Activated T-cell treated with anti-CD3 and anti-CD28 coated beads for 4 hours (primary cell): ENCODE measurements around the gene METTL9.
"Not testable (repeated sequence)": the region's sequence is repeated elsewhere in the genome, so short reads cannot be mapped to it uniquely, and the experiment has no call there.

Experiments used
- DNase-seq: peaks from one replicate; pipeline ENCODE4 v3.0.0-alpha.2; 2020

Gene METTL9

DNA sequence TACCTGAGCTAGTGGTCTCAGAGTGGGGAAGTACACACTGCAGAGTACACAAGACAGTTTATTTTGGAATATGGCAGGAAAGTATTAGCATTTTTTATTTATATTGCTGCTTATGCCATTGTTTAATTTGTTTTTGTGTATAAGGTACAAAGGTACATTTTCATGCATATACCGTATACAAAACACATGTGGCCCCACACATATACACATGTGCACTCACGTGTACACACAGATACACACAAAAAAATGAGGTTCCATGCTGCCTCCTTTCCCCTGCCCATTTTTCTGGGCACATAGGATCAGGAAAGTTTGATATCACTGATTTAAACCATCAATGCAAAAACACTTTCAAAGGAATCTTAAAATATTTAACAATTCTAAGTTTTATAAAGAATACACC lies 40.1 kb downstream of the METTL9 start:
- DNase-seq = no peak

DNA sequence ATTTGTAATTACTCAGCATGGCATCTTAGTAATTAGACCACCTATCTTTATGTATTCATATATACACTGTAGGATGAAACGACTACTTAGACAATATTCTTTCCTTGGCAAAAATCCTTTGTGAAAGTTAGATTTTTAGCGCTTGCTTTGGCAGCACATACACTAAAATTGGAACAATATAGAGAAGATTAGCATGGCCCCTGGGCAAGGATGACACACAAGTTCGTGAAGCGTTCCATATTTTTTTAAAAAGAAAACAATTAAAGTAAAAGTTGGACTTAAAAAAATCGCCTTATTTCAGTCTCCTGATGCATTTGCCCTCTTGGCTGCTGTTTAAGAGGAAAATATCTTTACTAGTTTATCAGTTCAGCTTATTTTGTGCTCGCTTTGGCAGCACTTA lies 42.5 kb downstream of the METTL9 start:
- DNase-seq = no peak

DNA sequence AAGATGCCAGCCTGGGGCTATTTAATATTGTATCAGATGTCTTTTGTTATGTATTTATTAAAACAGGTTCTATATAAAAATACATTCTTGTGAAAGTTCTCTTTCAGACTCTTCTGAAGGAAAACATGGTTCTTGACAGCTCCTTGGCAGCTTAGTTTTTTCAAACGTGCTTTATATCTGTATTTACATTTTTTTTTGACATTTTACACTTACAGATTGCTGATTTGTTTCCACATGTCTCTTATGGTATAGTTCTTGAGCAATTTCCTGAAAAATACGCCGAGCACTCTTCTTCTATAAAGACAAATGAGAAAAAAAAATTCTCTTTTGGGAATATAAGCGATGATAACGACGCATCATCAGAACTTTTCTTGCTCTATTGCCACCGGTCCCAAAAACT lies 43.5 kb downstream of the METTL9 start:
- DNase-seq = no peak

DNA sequence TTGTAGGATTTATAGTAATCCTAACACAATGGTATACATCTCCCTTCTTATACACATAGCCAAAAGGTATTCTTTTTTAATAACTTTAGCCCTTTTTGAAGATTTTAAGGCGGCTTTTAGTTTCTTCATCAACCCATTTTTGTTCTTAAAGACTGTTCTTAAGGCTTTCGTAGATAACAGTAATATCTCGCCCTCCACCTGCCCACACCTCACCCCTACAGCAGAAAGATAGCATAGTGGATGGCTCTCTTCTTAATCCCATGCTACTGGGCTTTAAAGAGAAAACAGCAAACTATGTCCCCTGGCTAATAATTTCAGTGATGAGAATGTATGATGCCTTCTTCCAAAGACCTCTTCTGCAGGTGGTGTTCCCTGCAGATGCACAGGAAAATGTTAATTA lies 44.4 kb downstream of the METTL9 start:
- no peak for DNase-seq

DNA sequence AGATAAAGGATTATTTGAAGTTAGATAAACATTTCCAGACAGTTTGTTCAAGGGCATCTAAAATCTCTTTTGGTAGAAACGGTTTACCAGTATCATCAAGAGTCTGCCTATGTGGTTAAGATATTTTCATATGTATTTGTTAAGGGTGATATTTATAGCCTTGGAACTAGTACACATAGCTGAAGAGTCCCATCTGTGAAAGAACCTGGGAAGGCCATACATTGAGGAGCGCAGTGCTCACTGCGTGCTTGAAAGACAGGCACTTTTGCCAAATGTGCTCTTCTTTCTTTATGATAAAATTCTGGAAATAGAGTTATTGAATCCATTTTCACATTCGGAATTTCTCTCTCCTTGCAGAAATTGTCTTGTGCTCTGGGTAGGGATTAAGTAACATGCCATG lies 45.3 kb downstream of the METTL9 start:
- DNase-seq = no peak

DNA sequence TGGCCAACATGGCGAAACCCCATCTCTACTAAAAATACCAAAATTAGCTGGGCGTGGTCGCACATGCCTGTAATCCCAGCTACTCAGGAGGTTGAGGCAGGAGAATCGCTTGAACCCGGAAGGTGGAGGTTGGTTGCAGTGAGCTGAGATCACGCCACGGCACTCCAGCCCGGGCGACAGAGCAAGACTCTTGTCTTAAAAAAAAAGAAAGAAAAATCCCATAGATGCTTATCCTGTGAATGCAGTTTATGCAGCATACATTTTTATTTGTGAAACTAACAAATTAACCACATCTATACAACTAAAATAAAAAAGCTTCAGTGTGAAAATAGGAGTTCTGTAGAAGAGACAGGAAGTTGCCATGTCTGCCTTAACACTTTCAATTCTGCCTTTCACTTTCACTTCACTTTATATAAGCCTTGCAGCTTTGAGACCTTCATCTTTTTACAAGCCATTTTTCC lies 45.9 kb downstream of the METTL9 start:
- DNase-seq = peak; percentile 14

DNA sequence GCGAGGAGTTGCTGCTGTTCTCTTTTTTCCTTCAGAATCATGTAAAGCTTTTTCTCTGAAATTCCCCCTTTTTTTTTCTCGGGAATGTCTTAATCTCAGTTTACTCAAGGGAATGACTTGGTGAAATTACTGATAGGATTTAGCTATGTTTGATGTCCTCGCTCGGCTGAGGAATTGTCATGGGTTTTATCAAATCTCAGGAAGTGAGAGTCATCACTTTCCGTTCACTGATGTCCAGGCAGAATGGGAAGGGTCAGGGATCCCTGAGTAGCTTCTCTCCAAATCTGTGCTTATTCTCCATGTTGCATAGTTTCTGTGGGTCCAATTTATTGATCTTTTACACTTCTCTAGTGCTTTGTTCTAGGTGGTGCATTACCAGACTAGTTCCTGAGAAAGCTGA lies 46.7 kb downstream of the METTL9 start:
- DNase-seq = no peak

- peak; percentile 51 for DNase-seq
Observed at GRCh38 chr16:21646721-21647561, 47.6 kb downstream of the METTL9 start.

DNA sequence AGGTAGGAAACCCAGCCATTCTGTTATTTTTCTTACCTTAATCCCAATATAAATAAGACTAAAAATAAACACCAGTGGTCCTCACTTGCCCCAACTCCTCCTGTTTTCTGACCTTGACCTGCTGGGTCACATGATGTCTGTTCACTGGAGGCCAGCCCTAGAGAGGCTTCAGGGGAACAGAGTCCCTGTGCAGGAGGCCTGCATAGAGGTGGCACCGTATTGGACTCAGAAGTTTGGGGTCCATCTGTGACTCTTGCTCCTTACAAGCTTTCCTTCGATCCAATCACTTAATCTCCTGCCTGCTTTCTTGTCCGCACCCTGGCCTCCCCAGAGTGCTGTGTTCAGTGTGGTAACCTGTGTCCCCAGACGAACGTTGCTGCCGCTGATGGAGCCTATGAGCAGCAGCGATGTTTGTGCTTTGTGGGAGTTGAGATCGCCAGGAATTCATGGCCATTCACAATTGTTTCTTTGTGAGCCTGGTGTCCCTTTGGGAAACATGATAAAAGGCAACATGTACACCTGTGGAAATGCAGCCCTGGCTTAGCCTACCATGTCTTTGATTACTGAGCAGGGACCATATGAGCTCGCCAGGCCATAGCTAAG lies 48.3 kb downstream of the METTL9 start:
- no peak for DNase-seq

GRCh38 chr16:21649826-21650406 lies 50.5 kb downstream of the METTL9 start:
- DNase-seq = not testable (repeated sequence)

GRCh38 chr16:21650521-21650920 lies 51.1 kb downstream of the METTL9 start:
- DNase-seq = no peak

DNA sequence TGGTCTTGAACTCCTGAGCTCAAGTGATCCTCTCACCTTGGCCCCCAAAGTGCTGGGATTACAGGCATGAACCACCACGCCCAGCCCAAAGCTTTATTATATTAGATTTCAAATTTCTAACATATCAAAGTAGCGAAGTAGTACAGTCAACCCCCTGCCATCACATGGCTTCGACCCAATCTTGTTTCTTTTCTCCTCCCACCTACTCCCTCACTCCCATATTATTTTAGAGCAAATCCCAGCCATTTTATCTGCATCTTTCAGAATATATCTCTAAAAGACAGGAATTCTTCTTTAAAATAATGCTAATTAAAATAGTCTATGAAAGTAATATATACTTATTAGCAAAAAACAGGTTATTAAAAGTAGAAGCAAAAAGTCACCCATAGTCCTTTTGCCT lies 52.1 kb downstream of the METTL9 start:
- no peak for DNase-seq

DNA sequence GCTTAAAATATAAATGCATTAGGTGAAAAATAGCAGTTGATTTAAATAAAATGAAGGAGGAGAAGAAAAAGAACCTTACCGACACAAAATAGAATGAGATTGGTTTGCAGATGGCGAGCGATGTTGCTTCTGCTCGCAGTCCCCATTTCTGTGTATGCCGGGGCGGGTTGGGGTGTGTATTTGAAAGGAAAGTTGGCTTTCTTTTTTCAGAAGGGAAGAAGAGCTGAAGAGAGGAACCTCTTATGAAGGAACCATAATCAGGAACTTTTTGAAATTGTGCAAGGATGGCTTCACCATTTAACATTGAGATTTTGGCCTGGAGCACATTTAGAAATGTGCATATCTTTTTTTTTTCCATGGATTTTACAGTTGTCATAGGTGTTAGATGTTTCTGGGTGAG lies 53.1 kb downstream of the METTL9 start, which contains the start of gene IGSF6:
Gene IGSF6 (minus strand): TSS at position 156 of the 400 bp plus-strand sequence. CDS start 10 bp downstream, at position 146.
- no peak for DNase-seq

- no peak for DNase-seq
Observed at GRCh38 chr16:21653571-21653970, 54.2 kb downstream of the METTL9 start.

- no peak for DNase-seq
Observed at GRCh38 chr16:21654466-21654865, 55.1 kb downstream of the METTL9 start.

DNA sequence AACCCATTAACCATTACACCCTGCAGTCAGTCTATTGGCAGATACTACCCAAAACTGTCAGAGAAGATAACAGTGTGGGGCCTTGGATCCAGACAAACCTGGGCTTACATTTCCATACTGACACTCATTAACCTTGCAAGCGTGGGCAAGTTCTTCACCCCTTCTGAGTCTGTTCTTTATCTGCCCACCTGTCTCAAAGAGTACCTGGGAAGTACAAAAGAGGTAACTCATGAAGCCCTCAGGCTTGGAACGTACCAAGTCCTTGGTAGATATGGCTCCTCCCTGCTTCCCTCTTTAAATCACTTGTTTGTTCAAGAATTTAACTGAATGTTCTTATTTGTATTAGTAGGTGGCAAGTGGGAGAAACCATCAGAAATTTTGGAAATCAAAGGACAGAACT lies 55.5 kb downstream of the METTL9 start:
- DNase-seq = no peak

- peak; percentile 32 for DNase-seq
Observed at GRCh38 chr16:21656795-21657768, 57.7 kb downstream of the METTL9 start.

DNA sequence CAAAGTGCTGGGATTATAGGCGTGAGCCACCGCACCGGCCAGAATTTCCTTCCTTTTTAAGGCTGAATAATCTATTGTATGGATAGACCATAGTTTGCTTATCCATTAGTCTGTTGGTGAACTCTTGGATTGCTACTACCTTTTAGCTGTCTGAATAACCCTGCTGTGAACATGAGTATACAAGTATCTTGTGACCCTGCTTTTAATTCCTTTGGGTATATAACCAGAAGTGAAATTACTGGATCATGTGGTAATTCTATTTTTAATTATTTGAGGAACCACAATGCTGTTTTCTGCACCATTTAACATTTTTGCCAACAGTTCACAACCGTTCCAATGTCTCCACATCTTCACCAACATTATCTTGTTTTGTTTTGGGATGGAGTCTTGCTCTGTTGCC lies 59.7 kb downstream of the METTL9 start:
- no peak for DNase-seq

- DNase-seq = no peak
Observed at GRCh38 chr16:21663889-21664647, 64.7 kb downstream of the METTL9 start, which contains the start of gene OTOA. Gene OTOA (plus strand): TSS chr16:21663968. CDS start chr16:21678515, 14,547 bp downstream.

DNA sequence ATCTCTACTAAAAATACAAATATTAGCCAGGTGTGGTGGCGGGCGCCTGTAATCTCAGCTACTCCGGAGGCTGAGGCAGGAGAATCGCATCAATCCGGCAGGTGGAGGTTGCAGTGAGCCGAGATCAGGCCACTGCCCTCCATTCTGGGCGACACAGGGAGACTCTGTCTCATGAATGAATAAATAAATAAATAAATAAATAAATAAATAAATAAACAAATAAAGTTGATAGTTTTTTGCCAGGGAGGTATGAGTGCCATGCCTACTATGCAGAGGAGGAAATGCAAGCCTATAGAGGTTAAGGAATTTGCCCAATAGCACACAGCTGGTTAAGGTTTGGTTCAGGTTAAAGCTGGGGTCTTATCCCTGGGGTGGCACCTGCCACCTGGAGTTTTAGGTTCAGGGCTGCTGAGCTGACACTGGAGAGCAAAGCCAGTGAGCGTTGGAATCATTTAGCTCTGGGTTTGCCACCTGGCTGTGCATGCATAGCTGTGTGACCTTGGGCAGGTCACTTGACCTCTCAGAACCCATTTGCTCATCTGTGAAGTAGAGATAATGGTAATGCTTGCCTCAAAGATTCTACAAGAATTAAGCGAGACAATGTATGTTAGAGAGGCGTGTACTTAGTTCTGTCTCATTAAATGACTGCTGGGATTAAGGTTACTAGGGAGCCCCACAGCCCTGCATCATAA lies 65.6 kb downstream of the METTL9 start:
- no peak for DNase-seq

GRCh38 chr16:21666772-21667171 lies 67.4 kb downstream of the METTL9 start:
- no peak for DNase-seq
